GM18873 (cell line): ENCODE data around the gene GBGT1.

Experiments
- ATAC-seq: cut with Tn5 transposase; IDR thresholded peaks from one replicate; pipeline ENCODE4 v1.9.1; 2021; ENCODE audit warnings: mild to moderate bottlenecking, moderate library complexity, moderate number of reproducible peaks; ENCODE audit not compliant: unreplicated experiment, low FRiP score

Gene GBGT1

DNA sequence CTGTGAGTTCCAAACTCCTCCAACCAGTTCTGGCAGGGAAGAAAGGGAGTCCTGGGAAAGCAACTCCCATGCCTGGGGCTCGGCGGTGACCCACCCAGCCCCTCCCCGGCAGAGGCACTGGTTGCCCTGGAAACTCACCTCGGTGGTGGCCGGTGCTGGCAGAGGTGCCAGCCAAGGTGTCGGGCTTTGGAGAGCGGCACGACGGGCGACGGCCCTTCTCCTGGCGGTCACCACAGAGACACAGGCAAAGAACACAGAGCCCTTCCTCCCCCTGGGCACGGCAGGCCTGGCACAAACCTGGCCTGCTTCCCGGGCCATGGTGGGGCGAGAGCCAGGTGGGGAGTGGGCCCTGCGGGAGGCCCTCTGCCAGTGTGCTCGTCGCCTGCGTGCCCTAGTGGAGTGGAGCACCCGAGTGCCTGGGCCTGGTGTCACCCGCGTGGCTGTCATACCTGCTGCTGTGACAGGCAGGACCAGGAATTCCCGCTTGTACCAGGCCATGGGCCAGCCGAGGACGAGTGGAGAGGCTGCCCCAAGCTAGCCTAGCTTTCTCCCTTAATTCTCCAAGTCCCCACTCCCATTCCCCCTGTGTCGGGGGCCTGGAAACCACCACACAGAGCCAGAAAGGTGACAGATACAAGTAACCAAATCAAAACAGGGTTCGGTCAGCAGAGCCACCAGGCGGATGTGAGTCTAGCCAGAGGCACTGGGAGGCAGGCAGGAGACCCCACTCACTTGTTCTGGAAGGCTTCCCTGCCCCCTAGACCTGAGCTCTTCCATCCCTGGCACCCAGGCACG lies 34.5 kb downstream of the GBGT1 start:
- ATAC-seq: no peak

DNA sequence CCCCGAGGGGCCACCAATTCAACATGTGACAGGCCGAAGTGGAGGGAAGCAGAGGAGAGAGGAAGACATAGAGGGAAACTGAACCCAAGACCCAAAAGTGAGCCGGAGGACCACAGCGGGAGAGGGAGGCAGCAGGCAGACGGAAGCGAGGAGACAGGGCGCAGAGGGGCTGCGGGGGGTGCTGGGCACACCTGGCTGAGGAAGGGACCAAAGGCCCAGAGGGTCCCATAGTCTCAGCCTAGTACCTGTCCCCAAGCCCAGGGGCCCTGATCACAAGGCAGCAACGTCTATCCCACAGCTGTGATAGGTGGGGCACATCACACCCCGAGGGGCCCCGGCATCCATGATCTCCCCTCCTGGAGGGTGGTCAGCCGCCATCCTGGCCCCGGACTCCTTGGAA lies 35.6 kb downstream of the GBGT1 start:
- no peak for ATAC-seq

DNA sequence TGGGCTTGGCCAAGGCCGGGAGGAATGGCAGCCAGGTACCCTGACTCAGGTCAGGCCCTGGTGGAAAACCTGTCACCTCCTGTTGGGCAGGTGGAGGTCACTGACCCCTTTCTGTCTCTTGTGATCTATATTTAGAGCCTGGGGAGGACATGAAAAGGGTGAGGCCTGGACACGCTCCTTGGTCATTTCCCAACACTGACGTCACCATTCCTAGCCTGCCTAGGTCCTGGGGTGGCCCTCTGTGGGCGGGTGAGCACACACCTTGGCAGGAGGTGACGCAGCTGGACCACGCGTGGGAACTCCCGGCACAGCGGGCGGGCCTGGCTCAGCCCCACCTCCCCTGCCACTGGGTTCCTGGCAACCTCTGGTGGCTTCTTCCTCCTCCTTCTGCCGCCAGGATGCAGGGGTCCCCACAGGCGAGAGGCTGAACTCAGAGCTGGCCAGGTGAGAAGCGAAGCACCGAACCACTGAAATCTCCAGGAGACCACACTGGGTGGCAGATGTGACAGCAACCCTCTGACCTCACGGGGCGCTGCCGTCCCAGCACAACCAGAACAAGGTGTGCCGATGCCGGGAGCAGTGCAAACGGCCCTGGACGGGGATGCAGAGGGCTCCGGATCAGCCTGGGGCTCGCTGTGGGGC lies 36.3 kb downstream of the GBGT1 start:
- ATAC-seq: no peak

DNA sequence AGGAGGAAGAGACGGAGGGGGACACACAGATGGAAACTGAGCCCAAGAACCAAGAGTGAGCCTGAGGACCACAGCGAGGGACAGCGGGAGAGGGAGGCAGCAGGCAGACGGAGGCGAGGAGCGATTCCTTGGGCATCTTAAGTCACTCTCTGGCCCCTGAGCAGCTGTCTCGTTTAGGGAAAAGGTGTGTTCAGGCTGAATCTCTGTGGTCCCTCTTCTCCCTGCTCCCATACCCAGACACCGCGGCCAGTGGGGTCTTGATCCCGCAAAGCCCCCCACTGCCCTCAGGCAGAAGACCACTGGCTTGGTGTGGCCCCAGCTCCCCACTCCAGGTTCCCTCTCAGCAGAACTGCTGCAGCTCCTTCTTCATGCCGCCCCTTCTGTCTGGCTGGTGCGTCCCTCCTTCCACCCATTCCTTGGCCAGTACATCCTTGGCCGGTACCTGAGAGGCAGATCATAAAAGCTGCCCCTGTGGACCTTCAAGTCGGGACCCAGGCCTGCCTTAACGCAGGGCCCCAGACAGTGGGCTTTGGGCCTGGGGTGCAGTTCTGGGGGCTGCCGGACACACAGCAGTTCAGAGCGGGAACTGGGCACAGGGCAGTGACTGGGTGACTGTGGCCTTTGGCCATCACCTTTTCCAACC lies 36.9 kb downstream of the GBGT1 start:
- ATAC-seq: no peak

DNA sequence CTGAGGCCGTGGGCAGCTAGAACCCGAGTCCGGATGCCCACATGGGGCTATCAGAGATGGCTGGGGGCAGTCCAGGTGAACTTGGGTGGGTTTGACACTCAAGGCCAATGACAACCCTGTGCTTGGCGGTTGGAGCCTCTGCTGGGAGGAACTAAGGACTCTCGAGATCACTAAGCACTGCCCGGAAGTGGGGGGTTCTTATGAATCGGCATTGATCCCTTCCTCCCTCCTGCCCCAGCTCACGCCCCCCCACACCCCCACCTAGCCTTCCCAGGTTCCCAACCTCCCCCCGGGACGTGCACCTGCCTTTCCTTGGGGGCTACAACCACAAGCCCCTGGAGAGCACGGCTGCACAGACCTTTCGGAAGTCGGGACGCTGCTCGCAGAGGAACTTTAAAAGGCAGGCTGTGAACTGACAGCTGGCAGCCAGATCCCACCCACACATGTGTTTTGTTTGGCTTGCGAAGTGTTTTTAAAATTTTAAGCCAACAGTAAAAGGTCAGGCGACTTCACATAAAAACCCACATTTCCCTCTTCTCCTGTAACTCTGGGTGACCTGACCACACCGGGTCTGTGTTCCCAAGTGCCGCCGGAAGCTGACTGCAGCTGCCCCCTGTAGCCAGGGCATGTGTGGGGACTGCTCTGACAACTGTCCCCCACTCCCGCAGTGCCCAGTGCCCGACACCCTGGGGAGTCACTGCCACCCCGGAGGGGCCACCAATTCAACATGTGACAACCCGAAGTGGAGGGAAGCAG lies 37.6 kb downstream of the GBGT1 start:
- ATAC-seq: no peak

DNA sequence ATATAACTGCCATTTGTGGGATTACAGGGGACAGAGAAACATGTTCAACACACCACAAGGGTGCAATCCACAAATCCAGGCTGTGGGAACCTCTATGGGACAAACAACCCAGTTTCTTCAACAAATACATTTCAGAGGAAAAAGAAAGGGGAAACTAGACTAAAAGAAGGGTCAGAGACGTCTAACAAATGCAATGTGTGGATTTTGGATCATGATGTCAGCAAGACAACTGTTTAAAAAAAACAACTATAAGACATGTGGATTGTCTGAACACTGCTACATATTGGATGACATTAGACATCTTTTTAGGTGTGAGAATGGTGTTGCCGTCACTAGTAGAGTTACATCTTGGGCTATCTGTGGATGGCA lies 38.8 kb downstream of the GBGT1 start:
- ATAC-seq: no peak

DNA sequence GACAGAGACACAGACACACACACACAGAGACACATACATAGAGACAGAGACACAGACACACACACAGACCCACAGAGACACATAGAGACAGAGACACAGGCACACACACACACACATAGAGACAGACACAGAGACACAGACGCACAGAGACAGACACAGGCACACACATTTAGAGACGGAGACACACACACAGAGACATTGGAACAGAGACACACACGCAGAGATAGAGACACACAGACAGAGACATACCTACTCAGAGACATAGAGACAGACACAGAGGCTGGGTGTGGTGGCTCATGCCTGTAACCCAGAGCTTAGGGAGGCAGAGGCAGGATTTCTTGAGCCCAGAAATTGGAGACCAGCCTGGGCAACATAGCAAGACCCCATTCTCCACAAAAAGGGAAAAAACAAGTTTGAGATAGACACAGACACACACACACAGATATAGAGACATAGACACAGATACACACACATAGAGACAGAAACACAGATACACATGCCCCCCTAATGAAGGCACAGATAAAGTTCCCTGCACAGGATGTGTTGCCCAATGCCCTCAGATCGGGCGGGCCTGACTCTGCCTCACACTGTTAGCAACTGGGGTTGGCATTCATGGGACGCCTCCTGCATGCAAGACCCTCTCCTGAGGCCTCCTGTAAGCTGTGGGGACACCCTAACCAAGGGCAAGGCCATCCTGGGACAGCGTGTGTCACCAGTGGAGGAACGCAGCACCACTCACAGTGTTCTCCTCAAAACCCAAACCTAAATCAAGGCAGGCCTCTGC lies 39.4 kb downstream of the GBGT1 start:
- no peak for ATAC-seq

DNA sequence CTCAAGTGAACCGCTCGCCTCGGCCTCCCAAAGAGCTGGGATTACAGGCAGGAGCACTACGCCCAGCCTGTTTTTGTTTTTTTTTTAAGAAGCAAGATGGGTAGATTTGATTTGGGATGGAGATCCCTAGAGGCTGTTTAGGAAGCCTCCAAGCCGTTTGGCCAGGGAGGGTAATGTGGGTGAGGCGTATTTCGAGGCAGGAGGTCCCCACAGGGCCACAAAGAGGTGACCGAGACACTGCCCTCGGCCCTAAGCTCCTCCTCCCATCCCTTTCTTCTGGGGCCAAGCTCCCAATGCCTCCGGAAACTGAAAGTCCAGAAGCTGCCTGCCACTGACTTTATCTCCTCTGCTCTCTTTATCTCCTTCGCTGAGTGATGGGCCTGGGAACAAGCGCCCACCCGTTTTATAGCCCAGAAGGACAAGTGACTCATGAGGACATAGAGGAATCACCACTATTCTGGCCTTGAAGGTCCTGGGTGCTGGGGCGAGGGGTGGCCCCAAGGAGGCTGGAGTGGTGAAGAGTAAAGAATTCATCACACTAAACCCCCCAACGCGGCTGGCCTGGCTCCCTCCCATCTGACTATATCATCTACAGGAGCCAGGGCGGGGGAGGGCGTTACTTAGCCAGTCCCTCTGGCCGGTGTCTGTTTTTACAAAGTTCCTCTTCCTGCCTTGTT lies 40.6 kb downstream of the GBGT1 start:
- ATAC-seq: no peak

DNA sequence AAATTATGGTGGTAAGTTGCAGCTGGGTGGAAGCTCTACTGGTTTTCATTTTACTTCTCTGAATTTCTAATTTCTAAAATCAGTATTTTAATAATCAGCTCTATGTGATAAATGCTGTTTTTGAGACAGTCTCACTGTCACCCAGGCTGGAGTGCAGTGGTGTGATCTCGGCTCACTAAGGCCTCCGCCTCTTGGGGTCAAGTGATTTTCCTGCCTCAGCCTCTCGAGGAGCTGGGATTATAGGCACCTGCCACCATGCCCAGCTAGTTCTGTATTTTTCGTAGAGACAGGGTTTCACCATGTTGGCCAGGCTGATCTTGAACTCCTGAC lies 41.1 kb downstream of the GBGT1 start:
- ATAC-seq: no peak

DNA sequence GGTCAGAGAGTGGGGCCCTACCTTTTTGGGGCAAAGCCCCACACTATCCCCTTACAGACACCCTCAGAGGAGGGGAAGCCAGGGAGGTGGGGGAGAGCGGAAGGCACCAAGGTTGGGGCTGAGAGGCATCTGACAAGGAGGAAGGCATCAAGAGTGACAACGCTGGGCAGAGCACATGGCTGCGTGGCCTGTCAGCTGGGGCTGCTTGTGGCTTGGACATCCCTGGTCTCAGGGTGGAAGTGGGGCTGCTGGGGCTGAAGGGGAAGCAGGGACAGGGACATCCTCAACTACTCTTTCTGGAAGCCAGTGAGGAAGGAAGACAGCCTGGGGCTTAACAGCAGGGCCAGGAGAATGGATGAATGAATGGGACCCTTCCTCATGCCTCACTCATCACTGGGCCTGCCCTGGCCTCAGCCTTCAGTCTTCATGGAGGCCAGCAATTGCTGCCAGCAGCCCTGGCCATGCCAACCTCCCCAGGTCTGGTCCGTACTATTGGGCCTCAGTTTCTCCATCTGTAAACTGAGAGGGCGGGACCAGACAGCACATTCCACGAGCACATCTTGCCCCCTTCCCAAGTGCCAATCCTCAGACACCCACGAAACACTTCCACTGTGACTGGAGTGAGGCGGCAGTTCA lies 41.7 kb downstream of the GBGT1 start:
- no peak for ATAC-seq

DNA sequence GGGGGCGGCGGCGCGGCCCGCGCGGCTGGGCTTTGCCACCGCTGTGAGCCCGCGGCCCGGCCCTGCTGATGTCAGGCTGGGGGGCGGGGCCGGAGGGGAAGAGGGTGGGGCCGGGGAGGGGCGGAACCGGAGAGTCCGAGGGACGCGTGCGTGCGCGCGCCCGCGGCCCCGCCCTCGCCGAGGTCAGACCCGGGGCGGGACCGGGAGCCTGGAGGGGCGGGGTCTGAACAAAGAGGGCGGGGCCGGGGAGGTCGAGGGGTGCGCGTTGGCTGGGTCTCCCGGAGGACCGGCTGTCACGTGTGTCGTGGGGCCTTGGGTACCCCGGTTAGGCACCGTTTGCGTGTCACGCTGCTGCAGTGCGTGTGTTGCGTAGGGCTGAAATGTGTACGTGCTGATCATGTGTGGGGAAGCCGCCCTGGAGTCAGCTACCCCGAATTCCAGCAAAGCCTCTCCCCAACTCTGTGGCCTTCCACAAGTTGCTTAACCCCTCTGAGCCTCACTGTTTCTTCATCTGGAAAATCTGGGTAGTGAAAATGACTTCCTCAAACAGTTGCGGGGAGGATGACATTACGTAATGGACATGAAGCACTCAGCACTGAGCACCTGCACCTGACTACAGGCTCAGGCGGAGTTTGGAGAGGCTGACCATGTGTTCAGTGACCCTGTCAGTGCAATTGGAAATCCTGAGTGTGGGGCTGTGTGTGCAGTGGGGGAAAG lies 42.4 kb downstream of the GBGT1 start, which contains the start of gene RALGDS:
Gene RALGDS, minus strand, starts transcription at position 43 of the 717 bp plus-strand sequence. CDS start 86 bp downstream, outside the sequence.
- no peak for ATAC-seq

DNA sequence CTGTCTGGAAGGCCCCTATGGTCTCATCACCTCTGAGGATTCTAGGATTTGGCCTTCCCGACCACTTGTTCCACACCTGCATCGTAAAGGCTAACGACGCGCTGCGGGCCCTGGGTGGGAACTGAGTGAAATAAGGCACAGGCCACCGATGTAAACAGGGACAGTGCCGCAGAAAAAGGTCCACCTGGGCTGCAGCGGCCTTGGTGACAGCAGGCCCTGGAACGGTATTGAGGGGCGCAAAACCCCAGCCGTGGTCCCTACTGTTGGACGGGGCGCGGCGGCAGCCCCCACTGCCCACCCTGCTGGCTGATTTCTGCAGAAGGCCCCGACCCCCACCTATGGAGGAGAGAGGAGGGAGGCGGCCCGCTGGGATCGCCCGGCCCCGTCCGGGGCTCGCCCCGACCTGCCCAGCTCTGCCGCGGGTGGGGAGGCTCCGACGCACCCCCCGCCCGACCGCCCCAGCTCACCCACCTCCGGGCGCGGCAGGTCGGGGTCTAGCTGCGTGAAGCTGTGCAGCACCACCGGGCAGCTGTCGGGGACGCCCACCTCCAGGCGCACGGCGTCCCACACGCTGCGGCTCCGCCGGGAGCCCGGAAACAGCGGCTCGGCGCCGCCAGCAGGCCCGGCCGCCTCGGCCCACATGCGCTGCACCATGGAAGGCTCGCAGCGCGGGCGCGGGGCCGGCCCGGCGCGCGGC lies 43.1 kb downstream of the GBGT1 start:
- no peak for ATAC-seq

DNA sequence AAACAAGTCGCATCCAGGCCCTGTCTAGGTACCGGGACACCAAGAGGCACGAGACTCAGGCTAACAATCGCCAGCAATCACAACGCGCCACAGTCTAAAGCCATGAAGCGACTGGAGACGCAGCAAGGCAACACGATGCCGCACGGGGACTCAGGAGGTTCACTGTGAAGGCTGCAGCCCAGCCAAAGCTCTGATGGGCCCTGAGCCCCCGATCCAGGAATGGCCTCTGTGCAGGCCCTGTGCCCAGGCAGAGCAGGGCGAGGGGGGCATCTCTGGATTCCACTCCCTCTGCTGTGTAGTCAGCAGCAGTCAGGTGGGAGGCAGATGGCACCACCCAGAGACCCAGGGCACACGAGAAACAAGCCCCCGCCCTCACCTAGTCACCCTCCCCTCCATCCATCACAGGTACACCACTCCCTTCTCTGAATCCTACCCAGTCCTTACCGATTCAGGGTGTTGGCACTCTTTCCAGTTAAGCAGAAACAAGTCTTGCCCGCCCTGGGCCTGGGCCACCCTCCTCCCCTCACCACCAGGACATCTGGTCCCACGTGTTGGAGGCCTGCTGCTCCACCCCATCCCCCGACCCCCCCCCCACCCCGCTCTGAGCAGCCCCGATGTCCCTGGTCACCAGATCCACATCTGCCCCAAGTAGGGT lies 43.7 kb downstream of the GBGT1 start:
- no peak for ATAC-seq

DNA sequence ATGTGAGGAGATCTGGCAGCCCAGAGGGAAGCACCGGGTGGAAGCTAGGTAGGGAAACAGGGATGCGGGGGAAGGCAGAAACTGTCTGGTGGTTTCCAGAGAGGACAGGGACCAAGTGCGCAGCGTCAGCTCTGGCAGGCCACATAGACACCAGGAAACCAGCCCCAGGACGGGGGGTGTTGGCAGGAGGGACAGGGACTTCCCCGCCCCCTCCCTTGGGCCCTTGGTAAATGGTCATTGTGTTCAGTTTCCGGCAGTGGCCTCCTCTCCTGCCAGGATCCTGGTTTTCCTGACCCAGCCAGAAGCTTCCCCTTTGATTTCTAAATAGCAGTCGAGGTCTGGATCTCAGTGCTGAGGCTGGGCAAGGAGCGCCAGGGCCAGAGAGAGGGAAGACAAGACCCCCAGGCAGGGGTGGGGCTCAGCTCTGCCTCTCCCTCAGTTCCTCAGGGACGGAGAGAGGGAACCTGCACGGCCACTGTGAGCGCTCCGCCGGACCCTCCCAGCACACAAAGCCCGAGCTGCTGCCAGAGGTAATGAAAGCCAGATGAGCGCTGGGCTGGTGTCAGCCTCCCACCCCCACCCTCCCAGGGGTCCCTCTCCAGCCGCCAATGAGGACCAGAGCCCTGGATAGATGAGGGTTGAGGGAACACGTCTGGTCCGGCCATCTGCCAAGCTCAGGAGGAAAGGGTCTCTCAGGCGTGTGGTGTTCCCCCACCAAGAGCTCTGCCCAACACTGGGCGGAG lies 44.4 kb downstream of the GBGT1 start:
- ATAC-seq: no peak

DNA sequence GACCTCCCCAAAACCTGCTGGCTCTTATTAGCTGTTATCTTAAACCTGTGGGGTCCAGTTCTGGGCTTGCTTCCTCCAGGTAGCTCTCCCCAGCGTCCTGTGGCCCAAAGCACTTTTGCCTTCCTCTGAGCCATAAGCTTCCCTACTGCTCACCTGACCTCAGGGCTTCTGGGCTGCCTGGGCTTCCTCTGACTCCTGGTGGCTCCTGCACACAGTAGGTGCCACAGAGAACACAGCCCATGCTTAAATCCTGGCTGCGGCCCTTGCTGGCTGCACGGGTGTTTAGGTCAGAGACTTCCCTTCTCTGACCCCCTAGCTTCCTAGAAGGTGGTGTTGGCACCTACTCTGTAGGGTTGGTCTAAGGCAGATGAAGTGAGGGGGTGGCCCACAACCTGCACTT lies 45.1 kb downstream of the GBGT1 start:
- no peak for ATAC-seq

DNA sequence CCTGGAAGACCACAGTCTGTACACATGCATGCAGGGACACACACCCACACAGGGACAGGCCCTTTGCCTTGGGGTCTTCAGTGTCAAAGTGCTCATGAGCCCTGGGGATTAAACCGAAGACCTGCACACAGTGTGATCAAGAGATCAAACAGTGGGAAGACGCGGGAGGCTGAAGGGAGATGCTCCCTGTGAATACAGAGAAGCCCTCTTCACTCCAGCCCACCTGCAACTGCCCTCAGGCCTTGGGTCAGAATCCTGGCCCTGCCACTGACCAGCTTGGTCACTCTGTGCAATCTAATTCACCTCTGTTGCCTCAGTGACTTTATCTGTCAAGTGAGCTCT lies 45.6 kb downstream of the GBGT1 start:
- ATAC-seq: no peak
